Esophagus squamous epithelium (tissue), 5 donors: ENCODE results near the gene CCDC107. TPM values are rescaled to one million over a fixed set of nuclear protein-coding genes. Genes with fewer than 3 reads are reported as not detected.

ENCODE experiments used
- DNase-seq: peaks from one replicate; lab custom pipeline; 2025; lab: John Stamatoyannopoulos, UW
- H3K27ac ChIP-seq, 4 donors: fragments of 200-600 bp; sonication (generic); one replicate each; pipeline ENCODE4 v1.5.1; 2016 to 2019; ENCODE audit warnings: mild to moderate bottlenecking in 1 of 4
- H3K27me3 ChIP-seq, 4 donors: fragments of 200-600 bp; sonication (generic); 1 replicate in 3 of 4; 2 replicates in 1 of 4; pipeline versions ENCODE4 v1.5.1 to v1.6.0; 2017 to 2021; ENCODE audit warnings: antibody characterized with exemption in 1 of 4
- H3K36me3 ChIP-seq, 3 donors: fragments of 200-600 bp; sonication (generic); one replicate each; pipeline ENCODE4 v1.5.1; 2016 to 2019
- H3K4me1 ChIP-seq, 3 donors: fragments of 200-600 bp; sonication (generic); one replicate each; pipeline ENCODE4 v1.5.1; 2017 to 2019
- H3K4me3 ChIP-seq, 4 donors: fragments of 200-600 bp; sonication (generic); 1 replicate in 3 of 4; 2 replicates in 1 of 4; pipeline ENCODE4 v1.5.1; 2016 to 2019; ENCODE audit warnings: mild to moderate bottlenecking in 2 of 4, moderate library complexity in 1 of 4
- H3K9me3 ChIP-seq, 3 donors: fragments of 200-600 bp; sonication (generic); one replicate each; pipeline ENCODE4 v1.5.1; 2016 to 2019
- POLR2A ChIP-seq, 4 donors: fragments of 450-650 bp; IDR thresholded peaks; one replicate each; pipeline ENCODE4 v1.6.1; 2017; ENCODE audit warnings: antibody characterized with exemption in 4 of 4, mild to moderate bottlenecking in 4 of 4, moderate library complexity in 3 of 4
- WGBS, 2 donors: methylation state at CpG; one replicate each; pipeline ENCODE4 v1.1.5; 2018; 5-methylcytosine and 5-hydroxymethylcytosine counted together
- intact Hi-C: fragments of 100-400 bp; cut with DNase I; formaldehyde crosslinking; loops from one replicate; pipeline ENCODE4 v1.15.0; 2022
- total RNA-seq, 4 donors: library from RNA; depleted of rRNA; stranded (reverse); fragments of >200 nt; gene quantifications; one replicate each; pipeline ENCODE4 v1.1.0, GENCODE V29; 2016
- TF ChIP-seq, protein P1 (sequence below), 6 experiments: fragments of 450-650 bp in 4 of 6; fragments of 200-600 bp in 2 of 6; sonication (generic) in 2 of 6; IDR thresholded peaks; one replicate each; pipeline ENCODE4 v1.5.1; 2016 to 2019; ENCODE audit warnings: antibody characterized with exemption in 6 of 6, mild to moderate bottlenecking in 4 of 6, moderate library complexity in 4 of 6
- donor health status: DM: yes; HTN: yes; CAD: no.

Gene CCDC107
- total RNA-seq, 4 donors from 2014 or later, result 6.6 to 19.6 (median 14.2) TPM

DNA sequence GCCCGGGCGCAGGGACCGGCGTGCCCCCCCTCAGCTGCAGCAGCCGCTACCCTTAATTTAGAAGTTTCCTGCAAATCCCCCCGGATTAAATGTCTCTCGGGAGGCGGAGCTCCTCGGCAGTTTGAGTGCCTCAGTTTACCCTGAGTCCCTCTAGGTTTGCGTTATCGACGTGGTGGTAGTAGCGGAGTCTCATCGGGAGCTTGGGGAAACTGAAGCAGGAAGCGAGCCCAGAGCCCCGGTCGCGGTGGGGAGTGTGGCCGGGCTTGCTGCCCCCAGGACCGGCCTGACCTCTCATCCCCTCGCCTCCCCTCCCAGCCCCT is 32.2 kb downstream of the CCDC107 start:
- Histone ChIP-seq H3K36me3 (peaks cover 0 to 5% (median 0%) of the 10 kb centered on the region in 3 donors), H3K4me1 (peaks cover 0 to 41% (median 5%) of the 10 kb centered on the region in 3 donors), H3K27ac (peak overlapping the region; percentile 74 to 92 (median 88)), H3K9me3 (no peaks in the 10 kb centered on the region), H3K4me3 (peak overlapping the region; percentile 49 to 76 (median 65)), H3K27me3 (peaks cover 0 to 6% (median 0%) of the 10 kb centered on the region in 4 donors)
- WGBS, 2 donors, result 0% methylated on average over 10 of the region's 21 CpGs; no CpG with 5 or more reads in 1 of the 2 donors
- intact Hi-C loops, result no loop called here
- TF ChIP-seq POLR2A (IDR thresholded peaks at IDR 0.05), result no peak
- TF ChIP-seq, protein P1, sequence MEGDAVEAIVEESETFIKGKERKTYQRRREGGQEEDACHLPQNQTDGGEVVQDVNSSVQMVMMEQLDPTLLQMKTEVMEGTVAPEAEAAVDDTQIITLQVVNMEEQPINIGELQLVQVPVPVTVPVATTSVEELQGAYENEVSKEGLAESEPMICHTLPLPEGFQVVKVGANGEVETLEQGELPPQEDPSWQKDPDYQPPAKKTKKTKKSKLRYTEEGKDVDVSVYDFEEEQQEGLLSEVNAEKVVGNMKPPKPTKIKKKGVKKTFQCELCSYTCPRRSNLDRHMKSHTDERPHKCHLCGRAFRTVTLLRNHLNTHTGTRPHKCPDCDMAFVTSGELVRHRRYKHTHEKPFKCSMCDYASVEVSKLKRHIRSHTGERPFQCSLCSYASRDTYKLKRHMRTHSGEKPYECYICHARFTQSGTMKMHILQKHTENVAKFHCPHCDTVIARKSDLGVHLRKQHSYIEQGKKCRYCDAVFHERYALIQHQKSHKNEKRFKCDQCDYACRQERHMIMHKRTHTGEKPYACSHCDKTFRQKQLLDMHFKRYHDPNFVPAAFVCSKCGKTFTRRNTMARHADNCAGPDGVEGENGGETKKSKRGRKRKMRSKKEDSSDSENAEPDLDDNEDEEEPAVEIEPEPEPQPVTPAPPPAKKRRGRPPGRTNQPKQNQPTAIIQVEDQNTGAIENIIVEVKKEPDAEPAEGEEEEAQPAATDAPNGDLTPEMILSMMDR (IDR thresholded peaks at IDR 0.05), result no peak
- no peak for DNase-seq

DNA sequence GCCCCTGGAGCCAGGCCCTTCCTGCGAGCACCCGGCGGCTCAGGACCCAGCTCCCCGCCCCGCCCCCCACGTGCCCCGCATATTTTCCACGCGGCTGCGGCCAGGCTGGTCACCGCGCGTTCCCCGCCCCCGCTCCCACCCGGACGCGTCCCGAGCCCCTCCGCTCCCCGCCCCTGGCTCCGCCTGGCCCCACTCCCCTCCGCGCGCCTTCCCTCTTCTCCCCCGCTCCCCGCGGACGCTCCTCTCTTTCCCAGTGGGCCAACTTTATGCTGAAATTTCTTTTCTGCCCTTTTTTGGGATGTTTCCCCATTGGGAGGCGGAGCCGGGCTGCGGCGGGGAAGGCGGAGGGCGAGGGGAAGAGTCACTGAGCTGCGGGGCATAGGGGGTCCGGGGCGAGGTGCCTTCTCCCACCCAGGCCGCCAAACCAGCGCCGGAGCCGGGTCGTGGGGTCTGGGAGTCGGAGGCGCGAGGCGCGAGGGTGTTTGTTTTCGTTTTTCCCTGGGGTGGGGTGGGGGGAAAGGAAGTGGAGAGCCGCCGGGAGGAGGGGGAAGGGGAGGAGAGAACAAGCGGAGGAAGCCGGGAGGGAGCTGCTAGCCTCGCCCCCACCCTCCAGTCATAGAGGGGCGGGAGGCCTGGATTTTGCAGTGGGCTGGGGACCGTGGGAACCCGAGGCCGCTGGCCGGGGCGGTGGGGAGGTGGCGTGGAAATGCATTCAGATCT is 32.7 kb downstream of the CCDC107 start:
- WGBS, 2 donors, result 0% methylated on average over 11 of the region's 61 CpGs
- Histone ChIP-seq H3K36me3 (peaks cover 0 to 2% (median 0%) of the 10 kb centered on the region in 3 donors), H3K27me3 (peaks cover 0 to 6% (median 0%) of the 10 kb centered on the region in 4 donors), H3K27ac (peak overlapping the region; percentile 74 to 92 (median 88)), H3K9me3 (no peaks in the 10 kb centered on the region), H3K4me3 (peak overlapping the region; percentile 49 to 76 (median 65)), H3K4me1 (peaks cover 0 to 41% (median 5%) of the 10 kb centered on the region in 3 donors)
- TF ChIP-seq, protein P1 (IDR thresholded peaks at IDR 0.05), result no peak
- peak in 2 of 4 donors; percentile 34 to 47 for TF ChIP-seq POLR2A (IDR thresholded peaks at IDR 0.05)
- no peak for DNase-seq
- intact Hi-C loops, result no loop called here

DNA sequence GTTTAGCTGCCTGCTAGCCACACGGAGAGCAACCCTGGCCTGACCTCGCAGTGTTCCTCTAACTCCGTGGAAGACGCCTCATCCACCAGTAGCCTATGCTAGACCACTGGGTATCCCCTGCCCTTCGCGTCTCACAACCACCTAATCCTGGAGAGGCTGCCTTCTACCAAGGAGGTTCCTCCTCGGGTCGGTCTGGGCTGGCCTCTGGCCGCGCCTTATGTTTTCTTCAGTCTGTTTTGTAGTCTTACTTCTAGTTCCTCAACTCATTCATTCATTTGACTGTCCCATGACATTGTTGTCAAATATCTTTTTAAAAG is 33.2 kb downstream of the CCDC107 start:
- H3K36me3 ChIP-seq, result peaks cover 0 to 7% (median 0%) of the 10 kb centered on the region in 3 donors
- no peak for DNase-seq
- peaks cover 0 to 6% (median 0%) of the 10 kb centered on the region in 4 donors for H3K27me3 ChIP-seq
- H3K4me1 ChIP-seq, result peaks cover 0 to 47% (median 7%) of the 10 kb centered on the region in 3 donors
- H3K4me3 ChIP-seq, result peak overlapping the region; percentile 49 to 76 (median 65)
- H3K9me3 ChIP-seq, result no peaks in the 10 kb centered on the region
- WGBS, 2 donors, result 31 to 35% methylated on average over 10 of the region's 10 CpGs
- TF ChIP-seq, protein P1 (IDR thresholded peaks at IDR 0.05), result no peak
- intact Hi-C loops, result no loop called here
- peak overlapping the region; percentile 74 to 92 (median 88) for H3K27ac ChIP-seq

- Histone ChIP-seq H3K4me1 (peaks cover 0 to 52% (median 12%) of the 10 kb centered on the region in 3 donors), H3K36me3 (peaks cover 0 to 11% (median 0%) of the 10 kb centered on the region in 3 donors), H3K9me3 (no peaks in the 10 kb centered on the region), H3K27me3 (peaks cover 0 to 6% (median 0%) of the 10 kb centered on the region in 4 donors), H3K27ac (peak overlapping the region; percentile 74 to 92 (median 88)), H3K4me3 (peak overlapping the region in 1 of 4 donors; percentile 76)
- TF ChIP-seq, protein P1 (IDR thresholded peaks at IDR 0.05), result no peak
- no peak for TF ChIP-seq POLR2A (IDR thresholded peaks at IDR 0.05)
- intact Hi-C loops, result no loop called here
- no peak for DNase-seq
- WGBS, 2 donors, result 68 to 74% methylated on average over 13 of the region's 13 CpGs
Observed at GRCh38 chr9:35691757-35692301, 33.7 kb downstream of the CCDC107 start.

DNA sequence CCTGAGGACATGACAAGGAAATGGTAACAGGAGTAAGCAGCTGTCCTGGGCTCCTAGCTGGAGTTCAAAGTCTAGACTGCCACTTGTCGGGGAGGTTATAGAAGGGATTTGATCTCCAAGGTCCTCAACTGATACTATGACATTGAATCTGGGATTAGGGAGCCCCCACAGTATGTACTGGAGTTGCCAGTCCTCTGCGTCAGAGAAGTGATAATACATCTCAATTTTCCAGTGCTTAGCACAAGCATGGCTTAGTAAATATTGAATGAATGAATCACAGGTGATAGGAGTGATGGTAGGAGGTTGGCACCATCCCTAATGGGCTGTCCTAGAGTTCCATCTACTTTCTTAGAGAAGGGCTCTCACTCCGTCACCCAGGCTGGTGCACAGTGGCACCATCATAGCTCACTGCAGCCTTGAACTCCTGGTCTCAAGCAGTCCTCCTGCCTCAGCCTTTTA is 37.9 kb downstream of the CCDC107 start:
- peak overlapping the region; percentile 40 to 90 (median 83) for H3K27ac ChIP-seq
- H3K36me3 ChIP-seq, result peaks cover 35 to 53% (median 36%) of the 10 kb centered on the region in 3 donors
- H3K27me3 ChIP-seq, result no peaks in the 10 kb centered on the region
- no peaks in the 10 kb centered on the region for H3K9me3 ChIP-seq
- WGBS, 2 donors, result 89 to 90% methylated on average over 2 to 3 of the region's 3 CpGs
- no peak overlapping the region for H3K4me3 ChIP-seq
- DNase-seq, result no peak
- TF ChIP-seq, protein P1 (IDR thresholded peaks at IDR 0.05), result no peak
- TF ChIP-seq POLR2A (IDR thresholded peaks at IDR 0.05), result no peak
- intact Hi-C loops, result no loop called here
- H3K4me1 ChIP-seq, result peaks cover 0 to 29% (median 7%) of the 10 kb centered on the region in 3 donors
